Transverse colon (tissue), 4 donors: ENCODE results near the gene STRIP2.

Experiments
- CTCF ChIP-seq, 5 experiments: fragments of 200-600 bp in 3 of 5; fragments of 450-650 bp in 2 of 5; sonication (generic) in 3 of 5; IDR thresholded peaks; 1 replicate in 2 of 5; 2 replicates in 3 of 5; pipeline ENCODE4 v1.5.1; 2016 to 2017; ENCODE audit warnings: antibody characterized with exemption in 5 of 5, inconsistent platforms in 3 of 5, mild to moderate bottlenecking in 2 of 5, moderate library complexity in 1 of 5
- EP300 ChIP-seq: sonication (generic); formaldehyde crosslinking; IDR thresholded peaks from one replicate; pipeline ENCODE4 v1.6.1; 2017; ENCODE audit warnings: antibody characterized with exemption, low read depth
- POLR2AphosphoS5 ChIP-seq, 3 donors: sonication (generic); formaldehyde crosslinking; IDR thresholded peaks; one replicate each; pipeline ENCODE4 v1.6.1; 2016; ENCODE audit warnings: antibody characterized with exemption in 3 of 3

- TF ChIP-seq POLR2AphosphoS5 (IDR thresholded peaks at IDR 0.05): no peak
- TF ChIP-seq CTCF (IDR thresholded peaks at IDR 0.05): no peak
- no peak for TF ChIP-seq EP300
These were observed 12.4 kb upstream of the STRIP2 start for GRCh38 chr7:129421717-129422250.
